Measurements from ENCODE around the gene LMTK3.

Gene LMTK3

GRCh38 chr19:48450441-48450840 is 61.2 kb downstream of the LMTK3 start:
- no peak for DNase-seq (ENCODE audit: low read depth, low spot score)

GRCh38 chr19:48448563-48448962 is 63.1 kb downstream of the LMTK3 start:
- DNase-seq (ENCODE audit: low read depth, low spot score), result no peak

GRCh38 chr19:48446579-48446978 is 65.1 kb downstream of the LMTK3 start:
- DNase-seq (ENCODE audit: low read depth, low spot score), result no peak

GRCh38 chr19:48445606-48446481 is 65.8 kb downstream of the LMTK3 start, which contains the start of gene GRWD1:
Gene GRWD1, plus strand, starts transcription at chr19:48445983. Its CDS starts 23 bp downstream, at chr19:48446006.
- DNase-seq (ENCODE audit: low read depth, low spot score), result peak; percentile 96

- no peak for DNase-seq (ENCODE audit: low read depth, low spot score)
These were observed 66.4 kb downstream of the LMTK3 start for GRCh38 chr19:48445256-48445605.

- DNase-seq (ENCODE audit: low read depth, low spot score), result no peak
These were observed 66.8 kb downstream of the LMTK3 start for GRCh38 chr19:48444936-48445200.

GRCh38 chr19:48444129-48444935 is 67.3 kb downstream of the LMTK3 start:
- no peak for DNase-seq (ENCODE audit: low read depth, low spot score)

GRCh38 chr19:48443731-48444128 is 67.9 kb downstream of the LMTK3 start:
- no peak for DNase-seq (ENCODE audit: low read depth, low spot score)

- DNase-seq (ENCODE audit: low read depth, low spot score), result no peak
These were observed 68.4 kb downstream of the LMTK3 start for GRCh38 chr19:48443256-48443655.

GRCh38 chr19:48442116-48443035 is 69.3 kb downstream of the LMTK3 start:
- DNase-seq (ENCODE audit: low read depth, low spot score), result no peak

GRCh38 chr19:48441360-48442050 is 70.1 kb downstream of the LMTK3 start:
- DNase-seq (ENCODE audit: low read depth, low spot score), result no peak

- no peak for DNase-seq (ENCODE audit: low read depth, low spot score)
These were observed 75.0 kb downstream of the LMTK3 start for GRCh38 chr19:48436586-48436985.

Measured in iPS DF 19.7 (cell line).